HG03558 (cell line): ENCODE data around the gene INPP5D.
"Not testable (repeated sequence)": the region's sequence is repeated elsewhere in the genome, so short reads cannot be mapped to it uniquely, and the experiment has no call there.

Experiments used
- ATAC-seq: cut with Tn5 transposase; IDR thresholded peaks from one replicate; pipeline ENCODE4 v1.9.1; 2021; ENCODE audit warnings: moderate number of reproducible peaks; ENCODE audit not compliant: unreplicated experiment; ENCODE audit errors: extremely low read depth

The INPP5D gene

DNA sequence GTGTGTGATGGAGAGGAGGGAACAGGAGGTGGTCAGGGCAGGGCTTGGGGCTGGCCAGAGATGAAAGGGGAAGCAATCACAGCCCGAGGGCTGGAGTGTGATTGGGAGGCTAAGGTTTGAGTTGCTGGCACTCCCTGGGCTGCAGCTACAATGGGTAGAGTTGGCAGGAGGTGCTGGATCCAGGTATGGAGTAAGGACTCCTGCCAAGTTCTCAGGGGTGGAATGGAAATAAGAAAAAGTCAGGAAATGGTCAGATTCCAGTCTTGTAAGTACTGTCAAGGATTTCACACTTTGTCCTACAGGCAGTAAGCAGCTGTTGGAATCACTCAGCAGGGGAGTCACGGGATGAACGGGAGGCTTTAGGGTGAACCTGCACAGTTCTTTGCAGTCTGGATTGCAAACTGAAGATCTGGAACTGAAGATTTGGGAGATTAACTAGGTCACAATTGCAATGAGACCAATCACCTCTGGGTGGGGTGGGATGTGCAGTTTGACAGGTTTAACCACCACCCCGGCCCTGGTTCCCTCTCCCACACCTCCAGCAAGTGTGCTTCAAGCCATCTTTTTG, 10.9 kb upstream of the INPP5D start:
- ATAC-seq = no peak

DNA sequence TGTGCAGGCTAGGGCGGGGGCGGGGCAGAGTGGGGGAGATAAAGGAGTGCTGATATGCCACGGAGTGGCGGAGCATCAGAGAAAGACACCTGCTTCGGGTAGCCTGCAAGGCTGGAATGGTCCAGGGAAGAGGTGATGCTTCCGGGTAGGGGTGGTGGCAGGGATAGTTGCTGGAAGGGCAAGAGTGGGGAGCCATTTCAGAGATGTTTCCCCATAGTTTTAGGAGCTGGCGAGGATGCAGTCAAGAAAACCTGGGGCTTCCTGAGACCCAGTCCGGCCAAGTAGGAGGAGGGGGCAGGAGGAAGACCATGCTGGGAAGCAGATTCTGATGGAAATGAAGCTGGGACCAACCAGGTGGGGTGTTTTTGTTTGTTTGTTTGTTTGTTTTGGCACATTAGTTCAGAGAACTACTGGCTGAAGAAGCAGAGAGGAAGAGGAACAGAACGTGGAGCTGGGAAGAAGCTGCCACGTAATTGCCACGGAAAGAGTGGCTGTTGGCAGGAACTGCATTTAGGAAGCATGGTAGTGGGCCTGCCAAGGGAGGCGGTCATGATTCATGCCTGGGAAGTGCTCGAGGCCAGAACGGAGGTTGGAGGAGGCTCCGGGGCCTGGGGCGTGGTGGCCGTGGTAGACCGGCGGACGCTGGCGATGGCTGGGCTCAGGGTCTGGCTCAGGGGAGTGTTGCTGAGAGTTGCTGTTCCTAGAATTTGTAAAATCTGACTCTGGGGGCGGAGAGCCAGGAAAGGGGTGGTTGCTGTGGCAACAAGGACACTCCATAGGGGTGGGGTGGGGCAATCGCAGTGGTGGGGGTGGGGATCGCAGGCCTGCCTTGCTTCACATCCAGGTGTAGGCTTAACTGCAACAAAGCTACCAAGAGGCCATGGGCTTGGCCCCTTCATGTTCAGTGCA, 8.6 kb upstream of the INPP5D start:
- ATAC-seq = no peak

- ATAC-seq = not testable (repeated sequence)
These were observed 7.6 kb upstream of the INPP5D start for GRCh38 chr2:233052517-233052916.

- ATAC-seq = no peak
These were observed 6.0 kb upstream of the INPP5D start for GRCh38 chr2:233053928-233054784.

DNA sequence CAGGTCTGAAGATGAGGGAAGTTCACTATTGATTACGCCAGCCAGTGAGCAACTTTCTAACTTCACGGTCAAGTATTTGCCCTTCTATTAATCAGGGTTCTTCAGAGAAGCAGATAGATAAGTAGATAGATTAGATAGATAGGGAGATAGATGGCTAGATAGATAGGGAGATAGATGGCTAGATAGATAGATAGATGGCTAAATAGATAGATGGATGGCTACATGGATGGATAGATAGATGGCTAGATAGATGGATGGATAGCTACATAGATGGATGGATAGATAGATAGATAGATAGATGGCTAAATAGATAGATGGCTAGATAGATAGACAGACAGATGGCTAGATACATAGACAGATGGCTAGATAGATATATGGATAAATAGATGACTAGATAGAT, 4.8 kb upstream of the INPP5D start:
- ATAC-seq = no peak

DNA sequence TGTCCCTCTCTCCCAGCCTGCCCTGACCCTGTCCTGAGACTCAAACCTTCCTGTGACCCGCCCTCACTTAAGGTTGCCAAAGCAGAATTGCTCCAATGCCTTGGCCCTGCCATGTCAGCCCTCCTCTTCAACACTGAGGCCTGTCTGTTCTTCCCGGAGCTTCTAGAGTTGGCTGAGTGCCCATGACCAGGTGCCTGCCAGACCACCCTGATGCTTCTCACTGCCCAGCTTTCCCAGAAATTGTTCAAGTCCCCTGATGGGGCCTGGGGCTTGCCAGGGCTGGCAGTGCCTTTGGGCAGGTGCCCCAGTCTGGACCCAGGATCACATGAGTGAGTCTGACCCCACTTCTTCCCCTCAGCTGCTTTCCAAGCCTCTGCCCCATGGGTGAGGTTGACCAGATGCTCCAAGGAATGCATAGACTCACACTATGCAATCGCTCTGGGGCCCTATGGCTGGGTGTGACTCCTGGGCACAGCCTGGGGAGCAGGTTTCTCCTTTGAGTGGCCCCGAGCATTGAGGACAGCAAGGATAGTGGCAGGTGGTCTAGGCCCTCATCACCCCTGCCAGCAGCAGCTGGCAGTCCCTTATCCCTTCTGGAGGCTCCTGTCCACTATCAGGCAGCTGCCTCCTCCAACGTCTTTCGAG, 3.1 kb upstream of the INPP5D start:
- no peak for ATAC-seq

GRCh38 chr2:233058717-233059546, 1.2 kb upstream of the INPP5D start:
- ATAC-seq = no peak

- no peak for ATAC-seq
These were observed 670 bp upstream of the INPP5D start for GRCh38 chr2:233059547-233059796.

GRCh38 chr2:233060501-233060979, 398 bp downstream of the INPP5D start:
- no peak for ATAC-seq

- ATAC-seq = no peak
These were observed 943 bp downstream of the INPP5D start for GRCh38 chr2:233060980-233061590.

DNA sequence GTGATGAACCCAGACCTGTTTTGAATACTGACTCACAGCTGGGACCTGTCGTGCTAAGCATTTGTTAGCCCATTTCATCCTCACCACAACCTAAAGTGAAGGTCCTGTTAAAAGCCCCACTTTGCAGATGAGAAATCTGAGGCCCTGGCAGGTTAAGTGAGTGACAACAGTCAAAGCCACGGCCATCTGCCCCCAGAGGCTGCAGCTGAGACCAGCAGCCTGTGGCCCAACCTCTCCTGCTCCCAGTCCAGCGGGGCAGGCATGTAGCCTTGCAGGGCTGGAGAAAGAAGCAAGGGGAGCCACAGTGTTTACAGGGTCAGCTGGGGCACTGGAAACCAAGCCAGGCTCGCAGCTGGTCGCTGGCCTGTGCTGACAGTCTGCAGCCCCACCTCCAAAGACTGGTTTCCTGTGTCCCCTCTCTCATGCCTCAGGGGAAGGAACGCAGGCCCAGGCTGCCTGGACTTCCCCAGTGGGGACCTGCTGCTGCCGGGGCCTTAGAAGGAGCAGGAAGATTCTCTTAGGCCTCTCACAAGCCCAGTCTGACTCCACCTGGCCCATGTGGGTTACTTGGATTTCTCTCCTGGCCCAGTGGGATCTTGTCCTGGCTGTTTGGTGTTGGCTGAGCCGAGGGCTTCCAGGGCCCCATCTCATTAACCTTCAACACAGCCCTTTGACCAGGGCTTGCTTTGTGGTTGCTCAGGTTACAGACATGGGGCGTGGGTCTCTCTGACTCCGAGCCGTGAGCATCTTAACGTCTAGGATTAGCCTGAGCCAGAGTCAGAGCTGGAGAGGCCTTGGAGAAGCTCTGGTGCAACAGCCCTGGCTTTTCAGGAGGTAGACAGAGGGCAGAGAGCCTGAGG, 1.7 kb downstream of the INPP5D start:
- ATAC-seq = no peak

- ATAC-seq = no peak
These were observed 2.3 kb downstream of the INPP5D start for GRCh38 chr2:233062451-233062850.

- no peak for ATAC-seq
These were observed 2.8 kb downstream of the INPP5D start for GRCh38 chr2:233062946-233063268.

GRCh38 chr2:233063269-233063975, 3.3 kb downstream of the INPP5D start:
- no peak for ATAC-seq

DNA sequence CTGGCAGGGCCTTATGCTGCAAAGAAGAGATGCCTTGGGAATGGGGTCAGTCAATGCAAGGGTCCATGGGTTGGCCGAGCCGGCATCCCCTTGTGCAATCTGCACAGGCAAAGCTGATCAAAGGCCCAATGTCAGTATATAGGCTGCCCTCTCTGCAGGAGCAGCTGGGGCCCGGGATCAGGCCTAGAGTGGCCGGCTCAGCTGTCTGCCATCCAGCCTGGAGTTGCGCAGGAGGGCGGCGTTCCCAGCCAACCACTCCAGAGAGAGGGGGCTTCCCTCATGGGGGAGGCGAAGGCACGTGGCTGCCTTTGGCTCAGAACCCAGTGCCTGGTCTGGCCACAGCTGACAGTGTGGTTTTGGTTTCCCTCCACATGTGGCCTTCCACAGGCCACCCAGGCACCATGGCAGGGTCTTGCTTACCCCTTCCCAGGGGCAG, 3.9 kb downstream of the INPP5D start:
- ATAC-seq = no peak

- ATAC-seq = no peak
These were observed 4.5 kb downstream of the INPP5D start for GRCh38 chr2:233064530-233065199.

GRCh38 chr2:233065200-233065589, 5.1 kb downstream of the INPP5D start:
- not testable (repeated sequence) for ATAC-seq
